Measurements from ENCODE around the gene CRLF1. TPM values are rescaled to one million over a fixed set of nuclear protein-coding genes. Genes with fewer than 3 reads are reported as not detected.

Gene CRLF1
- total and polyA plus RNA-seq, 10 of the 15 experiments (the other 5 are each of a cell fraction or from before 2014, with no cell fraction given), result 0.10 to 1.2 (median 0.49) TPM; not detected in 4

- DNase-seq (ENCODE audit: low read depth, low spot score), result no peak
- WGBS (ENCODE audit: insufficient coverage, insufficient replicate concordance, low lambda C conversion rate, missing lambda C conversion rate), result 53% methylated on average over 6 of the region's 6 CpGs
- Histone ChIP-seq H3K79me2 (ENCODE audit: control insufficient read depth, insufficient read depth, low read length) (no peaks in the 10 kb centered on the region), H3K27me3 (replicated peaks in 1 of 2; ENCODE audit: control insufficient read depth in 2 of 2, insufficient read depth in 2 of 2, low read length in 1 of 2) (no peaks in the 10 kb centered on the region), H3K27ac (ENCODE audit: control insufficient read depth, insufficient read depth) (no peak overlapping the region), H3K4me1 (ENCODE audit: control insufficient read depth, insufficient read depth, low read length) (peaks cover 18% of the 10 kb centered on the region), H3K4me2 (ENCODE audit: control insufficient read depth, insufficient read depth) (no peak overlapping the region), H3K9me3 (replicated peaks; ENCODE audit: control insufficient read depth, insufficient read depth, low read length) (no peaks in the 10 kb centered on the region), H3K9ac (ENCODE audit: control insufficient read depth, insufficient read depth, low read length) (no peak overlapping the region), H4K20me1 (ENCODE audit: control insufficient read depth, insufficient read depth) (peaks cover 9% of the 10 kb centered on the region; the same call in 1 of the 2 replicates), H3K4me3 (no peak overlapping the region), H3K36me3 (ENCODE audit: control insufficient read depth in 2 of 2, insufficient read depth in 2 of 2, low read length in 1 of 2) (no peaks in the 10 kb centered on the region; a peak in 2 of 4 replicates), H2AFZ (ENCODE audit: control insufficient read depth, low read depth, low read length) (no peak overlapping the region)
- CTCF ChIA-PET, result no interaction called here
- SMC1A ChIA-PET (ENCODE audit: uncharacterized antibody, unreplicated experiment), result no interaction called here
- intact Hi-C loops (cut with micrococcal nuclease; ENCODE audit: unreplicated experiment) (no loop called here), in situ Hi-C loops (cut with MboI) (no loop called here)
- no TSS peak for BruUV-seq (replicated peaks)
- TF ChIP-seq ATF3 (IDR thresholded peaks at IDR 0.05; ENCODE audit: borderline replicate concordance, extremely low read depth, low read depth, low read length) (no peak), KLF5 (IDR thresholded peaks at IDR 0.05; ENCODE audit: partially characterized antibody) (no peak), ZSCAN29 (IDR thresholded peaks at IDR 0.05) (no peak)
- no peak for ATAC-seq
- FAIRE-seq, result no peak
- POLR2A ChIA-PET, result interaction anchor here (0.7 kb wide), 1 partner anchor 17 kb away, joined by 3 read pairs; no protein-coding TSS in a partner anchor
- RAD21 ChIA-PET (ENCODE audit: unreplicated experiment), result no interaction called here
Observed at GRCh38 chr19:18651733-18652132, 45.1 kb upstream of the CRLF1 start.

- no peak for TF ChIP-seq ETV6 (conservative IDR thresholded peaks at IDR 0.05 in 1 of 2, IDR thresholded peaks at IDR 0.05 in 1 of 2; ENCODE audit: borderline replicate concordance in 1 of 2, low read depth in 1 of 2)
- TF ChIP-seq SREBF2 (IDR thresholded peaks at IDR 0.05; ENCODE audit: low read length), result no peak
- CTCF ChIA-PET, result no interaction called here
- no peak for DNase-seq (ENCODE audit: low read depth, low spot score)
- no peak overlapping the region for H3K4me3 ChIP-seq
- H3K36me3 ChIP-seq (ENCODE audit: control insufficient read depth in 2 of 2, insufficient read depth in 2 of 2, low read length in 1 of 2), result no peaks in the 10 kb centered on the region; a peak in 2 of 4 replicates
- no peaks in the 10 kb centered on the region for H3K79me2 ChIP-seq (ENCODE audit: control insufficient read depth, insufficient read depth, low read length)
- peaks cover 9% of the 10 kb centered on the region; the same call in 1 of the 2 replicates for H4K20me1 ChIP-seq (ENCODE audit: control insufficient read depth, insufficient read depth)
- POLR2A ChIA-PET, result no interaction called here
- no peak overlapping the region for H3K9ac ChIP-seq (ENCODE audit: control insufficient read depth, insufficient read depth, low read length)
- H2AFZ ChIP-seq (ENCODE audit: control insufficient read depth, low read depth, low read length), result no peak overlapping the region
- H3K27me3 ChIP-seq (replicated peaks in 1 of 2; ENCODE audit: control insufficient read depth in 2 of 2, insufficient read depth in 2 of 2, low read length in 1 of 2), result no peaks in the 10 kb centered on the region
- in situ Hi-C loops (cut with MboI), result no loop called here
- SMC1A ChIA-PET (ENCODE audit: uncharacterized antibody, unreplicated experiment), result no interaction called here
- H3K4me1 ChIP-seq (ENCODE audit: control insufficient read depth, insufficient read depth, low read length), result peaks cover 18% of the 10 kb centered on the region
- H3K9me3 ChIP-seq (replicated peaks; ENCODE audit: control insufficient read depth, insufficient read depth, low read length), result no peaks in the 10 kb centered on the region
- H3K4me2 ChIP-seq (ENCODE audit: control insufficient read depth, insufficient read depth), result no peak overlapping the region
- RAD21 ChIA-PET (ENCODE audit: unreplicated experiment), result no interaction called here
- WGBS (ENCODE audit: insufficient coverage, insufficient replicate concordance, low lambda C conversion rate, missing lambda C conversion rate), result 21% methylated on average over 1 of the region's 1 CpG
- no peak for FAIRE-seq
- intact Hi-C loops (cut with micrococcal nuclease; ENCODE audit: unreplicated experiment), result no loop called here
- ATAC-seq, result no peak
- no TSS peak for BruUV-seq (replicated peaks)
- no peak overlapping the region for H3K27ac ChIP-seq (ENCODE audit: control insufficient read depth, insufficient read depth)
Observed at GRCh38 chr19:18651300-18651699, 44.7 kb upstream of the CRLF1 start.
